GM10847 (cell line): Measurements from ENCODE around the gene NDUFS2.

Experiments
- POLR2A ChIP-seq: IDR thresholded peaks from 2 replicates; pipeline ENCODE4 v1.6.1; 2011; ENCODE audit not compliant: insufficient read length; ENCODE audit errors: extremely low read depth

Gene NDUFS2

GRCh38 chr1:161179698-161180097, 22.5 kb upstream of the NDUFS2 start:
- TF ChIP-seq POLR2A, result no peak

GRCh38 chr1:161180639-161181038, 21.5 kb upstream of the NDUFS2 start:
- no peak for TF ChIP-seq POLR2A

GRCh38 chr1:161182214-161182613, 20.0 kb upstream of the NDUFS2 start:
- TF ChIP-seq POLR2A, result no peak

GRCh38 chr1:161185282-161185682, 16.9 kb upstream of the NDUFS2 start:
- TF ChIP-seq POLR2A, result no peak

- no peak for TF ChIP-seq POLR2A
Measured at GRCh38 chr1:161185732-161186311, 16.3 kb upstream of the NDUFS2 start.

- TF ChIP-seq POLR2A, result no peak
Measured at GRCh38 chr1:161187311-161187710, 14.9 kb upstream of the NDUFS2 start.

GRCh38 chr1:161188381-161188780, 13.8 kb upstream of the NDUFS2 start:
- no peak for TF ChIP-seq POLR2A

- no peak for TF ChIP-seq POLR2A
Measured at GRCh38 chr1:161189036-161189435, 13.1 kb upstream of the NDUFS2 start.

GRCh38 chr1:161190962-161191521, 11.1 kb upstream of the NDUFS2 start:
- TF ChIP-seq POLR2A, result no peak

- TF ChIP-seq POLR2A, result no peak
Measured at GRCh38 chr1:161191971-161192370, 10.2 kb upstream of the NDUFS2 start.

- TF ChIP-seq POLR2A, result no peak
Measured at GRCh38 chr1:161192476-161193465, 9.4 kb upstream of the NDUFS2 start.

- no peak for TF ChIP-seq POLR2A
Measured at GRCh38 chr1:161193561-161194235, 8.5 kb upstream of the NDUFS2 start.

GRCh38 chr1:161195171-161195570, 7.0 kb upstream of the NDUFS2 start:
- no peak for TF ChIP-seq POLR2A

GRCh38 chr1:161196111-161196510, 6.1 kb upstream of the NDUFS2 start:
- no peak for TF ChIP-seq POLR2A
